H9 (cell line): ENCODE results near the gene SSBP2. TPM values are rescaled to one million over a fixed set of nuclear protein-coding genes. Genes with fewer than 3 reads are reported as not detected.

ENCODE experiments used
- DNase-seq: peaks from one replicate; pipeline ENCODE4 v3.0.0-alpha.2; 2017
- H2AFZ ChIP-seq: one replicate; pipeline ENCODE4 v1.6.1; 2013; ENCODE audit warnings: mild to moderate bottlenecking, low read length, control low read depth, moderate library complexity
- H2AK5ac ChIP-seq: 2 replicates; pipeline ENCODE4 v1.6.1; 2013; ENCODE audit warnings: low read length, control low read depth, mixed read lengths; ENCODE audit not compliant: insufficient read length
- H2BK120ac ChIP-seq: one replicate; pipeline ENCODE4 v1.6.1; 2013; ENCODE audit warnings: low read depth, mild to moderate bottlenecking, low read length, control low read depth, inconsistent platforms; ENCODE audit not compliant: poor library complexity, severe bottlenecking
- H2BK12ac ChIP-seq: 2 replicates; pipeline ENCODE4 v1.6.1; 2013; ENCODE audit warnings: low read length, control low read depth, mixed read lengths, low read depth; ENCODE audit not compliant: insufficient read length
- H2BK15ac ChIP-seq: 2 replicates; pipeline ENCODE4 v1.6.1; 2013; ENCODE audit warnings: low read depth, low read length, control low read depth
- H2BK20ac ChIP-seq: one replicate; pipeline ENCODE4 v1.6.1; 2013; ENCODE audit warnings: low read depth, mild to moderate bottlenecking, low read length, control low read depth, inconsistent platforms; ENCODE audit not compliant: poor library complexity, severe bottlenecking
- H2BK5ac ChIP-seq: 2 replicates; pipeline ENCODE4 v1.6.1; 2013; ENCODE audit warnings: low read length, control low read depth, mixed read lengths; ENCODE audit not compliant: insufficient read length
- H3K14ac ChIP-seq: 2 replicates; pipeline ENCODE4 v1.6.1; 2013; ENCODE audit warnings: low read length, control low read depth; ENCODE audit not compliant: insufficient read depth
- H3K18ac ChIP-seq: 2 replicates; pipeline ENCODE4 v1.6.1; 2013; ENCODE audit warnings: low read depth, mild to moderate bottlenecking, mixed read lengths, low read length, control low read depth; ENCODE audit not compliant: insufficient read length
- H3K23ac ChIP-seq: 2 replicates; pipeline ENCODE4 v1.6.1; 2013; ENCODE audit warnings: low read length, control low read depth, mixed read lengths, low read depth; ENCODE audit not compliant: insufficient read length
- H3K23me2 ChIP-seq: 2 replicates; pipeline ENCODE4 v1.6.1; 2013; ENCODE audit warnings: low read depth, mild to moderate bottlenecking, mixed read lengths, low read length, control low read depth; ENCODE audit not compliant: insufficient read length, poor library complexity, severe bottlenecking
- H3K27ac ChIP-seq: 2 replicates; pipeline ENCODE4 v1.5.1; 2013; ENCODE audit warnings: low read length, control low read depth, mixed read lengths, low read depth; ENCODE audit not compliant: insufficient read length
- H3K27me3 ChIP-seq: 2 replicates; pipeline ENCODE4 v1.6.1; 2013; ENCODE audit warnings: low read length, control low read depth, inconsistent platforms; ENCODE audit not compliant: insufficient read depth
- H3K4ac ChIP-seq: 2 replicates; pipeline ENCODE4 v1.6.1; 2013; ENCODE audit warnings: low read depth, mild to moderate bottlenecking, control low read depth, inconsistent platforms, low read length, moderate library complexity
- H3K4me1 ChIP-seq: 2 replicates; pipeline ENCODE4 v1.6.1; 2013; ENCODE audit warnings: low read length, control low read depth, inconsistent platforms; ENCODE audit not compliant: insufficient read depth
- H3K4me2 ChIP-seq: 2 replicates; pipeline ENCODE4 v1.6.1; 2013; ENCODE audit warnings: low read length, control low read depth, mixed read lengths; ENCODE audit not compliant: insufficient read length, insufficient read depth
- H3K56ac ChIP-seq: 2 replicates; pipeline ENCODE4 v1.6.1; 2013; ENCODE audit warnings: low read depth, mild to moderate bottlenecking, mixed read lengths, low read length, control low read depth; ENCODE audit not compliant: insufficient read length
- H3K79me1 ChIP-seq: 2 replicates; pipeline ENCODE4 v1.6.1; 2013; ENCODE audit warnings: low read depth, mild to moderate bottlenecking, moderate library complexity, low read length, control low read depth, inconsistent platforms; ENCODE audit not compliant: insufficient read depth, poor library complexity, severe bottlenecking
- H3K79me2 ChIP-seq: 2 replicates; pipeline ENCODE4 v1.6.1; 2013; ENCODE audit warnings: low read length, control low read depth, inconsistent platforms; ENCODE audit not compliant: insufficient read depth
- H3K9ac ChIP-seq: 2 replicates; pipeline ENCODE4 v1.6.1; 2013; ENCODE audit warnings: low read length, control low read depth, mixed read lengths; ENCODE audit not compliant: insufficient read length; ENCODE audit errors: extremely low read depth
- H3K9me3 ChIP-seq: one replicate; pipeline ENCODE4 v1.6.1; 2013; ENCODE audit warnings: low read depth, low read length, inconsistent platforms; ENCODE audit not compliant: control insufficient read depth
- H3T11ph ChIP-seq: one replicate; pipeline ENCODE4 v1.6.1; 2013; ENCODE audit warnings: mild to moderate bottlenecking, low read length, control low read depth, inconsistent platforms
- H4K20me1 ChIP-seq: one replicate; pipeline ENCODE4 v1.6.1; 2013; ENCODE audit not compliant: control insufficient read depth, insufficient read length, insufficient read depth
- H4K5ac ChIP-seq: 2 replicates; pipeline ENCODE4 v1.6.1; 2013; ENCODE audit warnings: low read depth, mild to moderate bottlenecking, mixed read lengths, low read length, control low read depth; ENCODE audit not compliant: insufficient read length
- H4K8ac ChIP-seq: replicated peaks from 2 replicates; pipeline ENCODE4 v1.6.1; 2013; ENCODE audit warnings: low read length, control low read depth, mixed read lengths, low read depth; ENCODE audit not compliant: insufficient read length
- H4K91ac ChIP-seq: 2 replicates; pipeline ENCODE4 v1.6.1; 2013; ENCODE audit warnings: low read depth, mild to moderate bottlenecking, moderate library complexity, mixed read lengths, low read length, control low read depth; ENCODE audit not compliant: insufficient read length
- H3K27ac Mint-ChIP-seq, 3 experiments: 2 replicates in 2 of 3; 3 replicates in 1 of 3; pipeline ENCODE4 v1.8.0; 2020 to 2021; ENCODE audit warnings: mixed read lengths in 3 of 3, mild to moderate bottlenecking in 1 of 3, moderate library complexity in 1 of 3
- H3K27me3 Mint-ChIP-seq: 2 replicates; pipeline ENCODE4 v1.8.0; 2021; ENCODE audit warnings: low read depth, mild to moderate bottlenecking, moderate library complexity, mixed read lengths
- H3K36me3 Mint-ChIP-seq, 3 experiments: 2 replicates in 2 of 3; 3 replicates in 1 of 3; pipeline ENCODE4 v1.8.0; 2020 to 2021; ENCODE audit warnings: low read depth in 3 of 3, mixed read lengths in 3 of 3; ENCODE audit not compliant: insufficient read depth in 1 of 3
- H3K4me1 Mint-ChIP-seq, 2 experiments: 2 replicates each; pipeline ENCODE4 v1.8.0; 2020; ENCODE audit warnings: mixed read lengths in 2 of 2
- H3K4me3 Mint-ChIP-seq, 2 experiments: 2 replicates in 1 of 2; 3 replicates in 1 of 2; pipeline ENCODE4 v1.8.0; 2020 to 2021; ENCODE audit warnings: mild to moderate bottlenecking in 2 of 2, mixed read lengths in 2 of 2, moderate library complexity in 1 of 2
- H3K9me3 Mint-ChIP-seq, 2 experiments: 2 replicates in 1 of 2; 3 replicates in 1 of 2; pipeline ENCODE4 v1.8.0; 2020; ENCODE audit warnings: mild to moderate bottlenecking in 2 of 2, mixed read lengths in 2 of 2, moderate library complexity in 1 of 2
- WGBS: extraction: QIAGEN DNeasy Blood & Tissue Kit; methylation state at CpG from one replicate; pipeline ENCODE4 v1.1.7; 2013; ENCODE audit warnings: missing lambda C conversion rate, low lambda C conversion rate, mixed read lengths; ENCODE audit not compliant: insufficient read length; ENCODE audit errors: extremely low coverage; 5-methylcytosine and 5-hydroxymethylcytosine counted together
- total RNA-seq: library from RNA; stranded (reverse); gene quantifications from 2 replicates; pipeline ENCODE4 v1.2.1, GENCODE V29; 2021
- TF ChIP-seq, protein P1 (sequence below): fragments of 200-600 bp; sonication (generic); conservative IDR thresholded peaks from 3 replicates; pipeline ENCODE4 v1.8.0; 2021; ENCODE audit warnings: antibody characterized with exemption, mild to moderate bottlenecking

The SSBP2 gene
- total RNA-seq, 1 experiment from 2014 or later: 35.6 TPM

DNA sequence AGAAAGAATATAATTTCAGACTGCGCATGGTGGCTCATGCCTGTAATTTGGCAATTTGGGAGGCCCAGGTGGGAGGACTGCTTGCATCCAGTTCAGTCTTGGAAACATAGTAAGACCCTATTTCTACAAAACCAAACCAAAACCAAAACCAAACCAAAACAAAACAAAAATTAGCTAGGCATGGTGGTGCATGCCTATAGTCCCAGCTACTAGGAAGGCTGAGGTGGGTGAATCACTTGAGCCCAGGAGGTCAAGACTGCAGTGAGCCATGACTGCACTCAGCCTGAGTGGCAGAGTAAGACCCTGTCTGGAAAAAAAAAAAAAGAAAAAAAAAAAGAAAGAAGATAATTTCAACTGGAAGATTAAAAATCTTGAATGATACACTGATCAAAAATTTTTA lies 220.0 kb downstream of the SSBP2 start:
- no peaks in the 10 kb centered on the region for H3K27me3 ChIP-seq
- H3K4ac ChIP-seq: no peak overlapping the region
- no peak overlapping the region for H2AK5ac ChIP-seq

More for the DNA sequence above, 220.0 kb downstream of the SSBP2 start:
- no peaks in the 10 kb centered on the region for H3K9me3 ChIP-seq
- no peak overlapping the region for H3K18ac ChIP-seq
- H4K5ac ChIP-seq: no peak overlapping the region
- H4K20me1 ChIP-seq: no peaks in the 10 kb centered on the region
- no peak overlapping the region for H3K4me3 Mint-ChIP-seq
- H2BK5ac ChIP-seq: no peak overlapping the region
- H3K14ac ChIP-seq: no peak overlapping the region
- H4K91ac ChIP-seq: no peak overlapping the region
- H3K4me1 Mint-ChIP-seq: no peaks in the 10 kb centered on the region; a peak in 1 of 4 replicates
- no peaks in the 10 kb centered on the region for H3K4me1 ChIP-seq
- no peaks in the 10 kb centered on the region for H3K36me3 Mint-ChIP-seq
- H2BK20ac ChIP-seq: no peak overlapping the region
- no peak overlapping the region for H3K27ac Mint-ChIP-seq
- no peak overlapping the region for H2BK120ac ChIP-seq
- no peak overlapping the region for H3K9ac ChIP-seq
- H3K9me3 Mint-ChIP-seq: no peaks in the 10 kb centered on the region
- no peak overlapping the region for H2BK15ac ChIP-seq
- no peak overlapping the region for H3K27ac ChIP-seq
- no CpG with 5 or more reads among the region's 1 CpG for WGBS
- H3K79me1 ChIP-seq: no peaks in the 10 kb centered on the region
- H3K79me2 ChIP-seq: no peaks in the 10 kb centered on the region
- H2AFZ ChIP-seq: no peak overlapping the region
- no peak overlapping the region for H3T11ph ChIP-seq
- H3K56ac ChIP-seq: no peak overlapping the region
- no peak overlapping the region for H2BK12ac ChIP-seq
- H3K23ac ChIP-seq: no peak overlapping the region
- H4K8ac ChIP-seq: no peak overlapping the region
- no peak for DNase-seq
- no peak overlapping the region for H3K4me2 ChIP-seq
- no peaks in the 10 kb centered on the region for H3K27me3 Mint-ChIP-seq
- no peaks in the 10 kb centered on the region for H3K23me2 ChIP-seq
- TF ChIP-seq, protein P1, sequence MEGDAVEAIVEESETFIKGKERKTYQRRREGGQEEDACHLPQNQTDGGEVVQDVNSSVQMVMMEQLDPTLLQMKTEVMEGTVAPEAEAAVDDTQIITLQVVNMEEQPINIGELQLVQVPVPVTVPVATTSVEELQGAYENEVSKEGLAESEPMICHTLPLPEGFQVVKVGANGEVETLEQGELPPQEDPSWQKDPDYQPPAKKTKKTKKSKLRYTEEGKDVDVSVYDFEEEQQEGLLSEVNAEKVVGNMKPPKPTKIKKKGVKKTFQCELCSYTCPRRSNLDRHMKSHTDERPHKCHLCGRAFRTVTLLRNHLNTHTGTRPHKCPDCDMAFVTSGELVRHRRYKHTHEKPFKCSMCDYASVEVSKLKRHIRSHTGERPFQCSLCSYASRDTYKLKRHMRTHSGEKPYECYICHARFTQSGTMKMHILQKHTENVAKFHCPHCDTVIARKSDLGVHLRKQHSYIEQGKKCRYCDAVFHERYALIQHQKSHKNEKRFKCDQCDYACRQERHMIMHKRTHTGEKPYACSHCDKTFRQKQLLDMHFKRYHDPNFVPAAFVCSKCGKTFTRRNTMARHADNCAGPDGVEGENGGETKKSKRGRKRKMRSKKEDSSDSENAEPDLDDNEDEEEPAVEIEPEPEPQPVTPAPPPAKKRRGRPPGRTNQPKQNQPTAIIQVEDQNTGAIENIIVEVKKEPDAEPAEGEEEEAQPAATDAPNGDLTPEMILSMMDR: no peak
